GM12878 (cell line): Measurements from ENCODE around the gene LRP3.

Experiments
- DPF2 ChIP-seq: fragments of 450-650 bp; IDR thresholded peaks from 2 replicates; pipeline ENCODE4 v1.6.1; 2017; ENCODE audit warnings: mild to moderate bottlenecking
- EZH2 ChIP-seq: IDR thresholded peaks from 2 replicates; pipeline ENCODE4 v1.6.1; 2012; ENCODE audit warnings: low read depth, mild to moderate bottlenecking, control low read depth, inconsistent platforms, low read length, borderline replicate concordance; ENCODE audit not compliant: control insufficient read depth
- POLR2A ChIP-seq: IDR thresholded peaks from 2 replicates; pipeline ENCODE4 v1.6.1; 2011; ENCODE audit warnings: low read depth, mild to moderate bottlenecking, low read length
- POLR2AphosphoS5 ChIP-seq: IDR thresholded peaks from 2 replicates; pipeline ENCODE4 v1.6.1; 2011; ENCODE audit warnings: mild to moderate bottlenecking, low read length, inconsistent platforms
- SP1 ChIP-seq: IDR thresholded peaks from one replicate; pipeline ENCODE4 v1.6.1; 2011; ENCODE audit warnings: low read depth, low read length
- TAF1 ChIP-seq: IDR thresholded peaks from 2 replicates; pipeline ENCODE4 v1.6.1; 2011; ENCODE audit warnings: mild to moderate bottlenecking, low read depth, low read length, borderline replicate concordance
- TCF12 ChIP-seq: IDR thresholded peaks from 2 replicates; pipeline ENCODE4 v1.6.1; 2011; ENCODE audit warnings: low read depth, mild to moderate bottlenecking, low read length
- ZNF274 ChIP-seq: IDR thresholded peaks from one replicate; pipeline ENCODE4 v1.8.0; 2011; ENCODE audit not compliant: insufficient read length, insufficient read depth
- TF ChIP-seq, protein P1 (sequence below), 3 experiments: IDR thresholded peaks in 2 of 3; conservative IDR thresholded peaks in 1 of 3; 2 replicates each; pipeline ENCODE4 v1.5.1; 2011; ENCODE audit warnings: low read depth in 3 of 3, low read length in 3 of 3, mild to moderate bottlenecking in 3 of 3, control low read depth in 2 of 3, moderate library complexity in 2 of 3, inconsistent platforms in 1 of 3, mixed read lengths in 1 of 3; ENCODE audit not compliant: control insufficient read depth in 2 of 3, insufficient read depth in 1 of 3; ENCODE audit errors: extremely low read depth in 1 of 3
- TF ChIP-seq, protein P2 (sequence below): fragments of 450-650 bp; IDR thresholded peaks from 2 replicates; pipeline ENCODE4 v1.6.1; 2017; ENCODE audit warnings: antibody characterized with exemption, mild to moderate bottlenecking, moderate library complexity

DNA sequence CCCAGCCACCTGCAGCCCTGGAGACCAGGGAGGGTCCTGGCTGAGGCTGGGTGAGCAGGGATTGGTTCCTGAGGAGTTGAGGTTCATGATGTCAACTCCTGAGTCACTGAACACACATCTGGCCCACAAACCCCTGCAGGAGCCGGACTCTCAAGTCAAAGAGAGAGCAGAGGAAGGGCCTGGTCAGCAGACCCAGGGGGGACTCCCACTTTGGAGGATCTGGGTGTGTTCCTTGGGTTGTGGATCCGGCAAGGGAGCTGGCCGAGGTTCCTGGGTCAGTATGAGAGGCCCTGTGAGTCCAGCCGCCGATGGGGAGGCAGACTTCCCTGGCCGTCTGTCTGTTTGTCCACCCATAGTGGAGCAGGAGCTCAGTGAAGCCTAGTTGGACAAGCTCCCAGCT is 27.5 kb downstream of the LRP3 start:
- TF ChIP-seq EZH2 (no peak), ZNF274 (no peak), TCF12 (no peak), SP1 (no peak), DPF2 (no peak), POLR2AphosphoS5 (no peak), TAF1 (no peak), POLR2A (no peak)
- TF ChIP-seq, protein P1, sequence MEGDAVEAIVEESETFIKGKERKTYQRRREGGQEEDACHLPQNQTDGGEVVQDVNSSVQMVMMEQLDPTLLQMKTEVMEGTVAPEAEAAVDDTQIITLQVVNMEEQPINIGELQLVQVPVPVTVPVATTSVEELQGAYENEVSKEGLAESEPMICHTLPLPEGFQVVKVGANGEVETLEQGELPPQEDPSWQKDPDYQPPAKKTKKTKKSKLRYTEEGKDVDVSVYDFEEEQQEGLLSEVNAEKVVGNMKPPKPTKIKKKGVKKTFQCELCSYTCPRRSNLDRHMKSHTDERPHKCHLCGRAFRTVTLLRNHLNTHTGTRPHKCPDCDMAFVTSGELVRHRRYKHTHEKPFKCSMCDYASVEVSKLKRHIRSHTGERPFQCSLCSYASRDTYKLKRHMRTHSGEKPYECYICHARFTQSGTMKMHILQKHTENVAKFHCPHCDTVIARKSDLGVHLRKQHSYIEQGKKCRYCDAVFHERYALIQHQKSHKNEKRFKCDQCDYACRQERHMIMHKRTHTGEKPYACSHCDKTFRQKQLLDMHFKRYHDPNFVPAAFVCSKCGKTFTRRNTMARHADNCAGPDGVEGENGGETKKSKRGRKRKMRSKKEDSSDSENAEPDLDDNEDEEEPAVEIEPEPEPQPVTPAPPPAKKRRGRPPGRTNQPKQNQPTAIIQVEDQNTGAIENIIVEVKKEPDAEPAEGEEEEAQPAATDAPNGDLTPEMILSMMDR (IDR thresholded peaks at IDR 0.05 in 2 of 3, conservative IDR thresholded peaks at IDR 0.05 in 1 of 3; ENCODE audit: control insufficient read depth in 2 of 3, extremely low read depth in 1 of 3, insufficient read depth in 1 of 3, low read depth in 3 of 3, low read length in 3 of 3) = no peak
- TF ChIP-seq, protein P2, sequence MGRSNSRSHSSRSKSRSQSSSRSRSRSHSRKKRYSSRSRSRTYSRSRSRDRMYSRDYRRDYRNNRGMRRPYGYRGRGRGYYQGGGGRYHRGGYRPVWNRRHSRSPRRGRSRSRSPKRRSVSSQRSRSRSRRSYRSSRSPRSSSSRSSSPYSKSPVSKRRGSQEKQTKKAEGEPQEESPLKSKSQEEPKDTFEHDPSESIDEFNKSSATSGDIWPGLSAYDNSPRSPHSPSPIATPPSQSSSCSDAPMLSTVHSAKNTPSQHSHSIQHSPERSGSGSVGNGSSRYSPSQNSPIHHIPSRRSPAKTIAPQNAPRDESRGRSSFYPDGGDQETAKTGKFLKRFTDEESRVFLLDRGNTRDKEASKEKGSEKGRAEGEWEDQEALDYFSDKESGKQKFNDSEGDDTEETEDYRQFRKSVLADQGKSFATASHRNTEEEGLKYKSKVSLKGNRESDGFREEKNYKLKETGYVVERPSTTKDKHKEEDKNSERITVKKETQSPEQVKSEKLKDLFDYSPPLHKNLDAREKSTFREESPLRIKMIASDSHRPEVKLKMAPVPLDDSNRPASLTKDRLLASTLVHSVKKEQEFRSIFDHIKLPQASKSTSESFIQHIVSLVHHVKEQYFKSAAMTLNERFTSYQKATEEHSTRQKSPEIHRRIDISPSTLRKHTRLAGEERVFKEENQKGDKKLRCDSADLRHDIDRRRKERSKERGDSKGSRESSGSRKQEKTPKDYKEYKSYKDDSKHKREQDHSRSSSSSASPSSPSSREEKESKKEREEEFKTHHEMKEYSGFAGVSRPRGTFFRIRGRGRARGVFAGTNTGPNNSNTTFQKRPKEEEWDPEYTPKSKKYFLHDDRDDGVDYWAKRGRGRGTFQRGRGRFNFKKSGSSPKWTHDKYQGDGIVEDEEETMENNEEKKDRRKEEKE = no peak
